ENCODE data around the gene MYH11.

Gene MYH11

DNA sequence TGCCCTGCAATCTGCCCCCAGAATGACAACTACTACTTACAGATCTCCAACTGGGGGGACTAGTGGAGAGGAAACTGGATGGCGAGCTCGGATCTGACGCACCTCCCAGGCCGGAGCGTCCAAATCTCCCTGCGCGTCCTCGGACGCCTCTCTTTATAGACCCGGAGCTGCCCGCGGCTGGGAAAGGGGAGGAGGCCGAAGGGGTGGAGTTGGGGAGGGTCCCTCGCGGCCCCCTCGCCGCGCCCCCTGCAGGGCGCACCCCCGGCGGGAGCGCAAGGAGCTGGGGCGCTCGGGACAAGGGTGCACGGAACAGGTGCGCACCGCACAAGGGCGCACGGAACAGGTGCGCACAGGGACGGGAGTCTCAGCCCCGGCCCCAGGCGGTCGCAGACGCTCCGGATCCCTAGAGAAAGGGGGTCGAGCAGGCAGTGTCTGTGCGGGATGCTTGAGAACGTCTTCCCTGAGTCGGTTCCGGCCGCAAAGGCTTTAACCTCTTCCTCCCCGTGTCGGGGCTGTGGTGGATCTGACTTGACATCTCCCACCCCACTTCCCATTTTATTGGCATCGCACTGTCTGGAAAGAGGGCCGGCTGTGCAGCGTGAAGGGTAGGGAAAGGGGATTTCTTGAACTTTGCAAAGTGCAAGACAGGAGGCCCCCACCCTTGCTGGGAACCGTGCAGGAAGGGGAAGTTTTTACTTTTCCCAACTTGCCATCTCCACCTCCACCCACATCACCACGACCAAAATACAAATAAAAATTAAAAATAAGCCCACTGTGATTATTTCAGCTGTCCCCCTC lies at the start of gene MYH11:
Gene MYH11 (minus strand): TSS at position 128 of the 798 bp plus-strand sequence. CDS start 18,776 bp downstream, outside the sequence.
- DNase-seq, result no peak

DNA sequence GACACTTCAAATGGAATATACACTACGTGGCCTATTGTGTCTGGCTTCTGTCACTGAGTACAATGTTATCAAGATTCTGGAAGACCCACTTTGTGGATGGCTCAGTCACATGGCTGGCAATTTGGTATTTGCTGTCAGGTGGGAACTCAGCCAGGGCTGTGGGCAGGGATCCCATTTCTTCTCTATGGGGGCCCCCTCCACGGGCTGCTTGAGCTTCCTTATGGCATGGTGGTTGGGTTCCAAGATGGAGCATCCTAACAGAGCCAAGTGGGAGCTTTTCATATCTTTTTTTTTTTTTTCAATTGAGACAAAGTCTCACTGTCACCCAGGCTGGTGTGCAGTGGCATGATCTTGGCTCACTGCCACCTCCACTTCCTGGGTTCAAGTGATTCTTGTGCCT lies 49.6 kb upstream of the MYH11 start:
- DNase-seq, result no peak

DNA sequence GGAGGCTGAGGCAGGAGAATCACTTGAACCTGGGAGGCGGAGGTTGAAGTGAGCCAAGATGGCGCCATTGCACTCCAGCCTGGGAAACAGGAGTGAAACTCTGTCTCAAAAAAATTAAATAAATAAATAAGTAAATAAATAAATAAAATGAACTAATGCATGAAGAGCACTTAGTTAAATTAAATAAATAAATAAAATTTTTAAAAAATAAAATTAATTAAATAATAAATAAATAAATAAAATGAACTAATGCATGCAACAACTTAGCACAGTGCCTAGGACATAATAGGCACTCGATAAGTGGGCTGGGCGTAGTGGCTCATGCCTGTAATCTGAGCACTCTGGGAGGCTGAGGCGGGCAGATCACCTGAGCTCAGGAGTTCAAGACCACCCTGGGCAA lies 47.1 kb upstream of the MYH11 start:
- DNase-seq, result no peak

DNA sequence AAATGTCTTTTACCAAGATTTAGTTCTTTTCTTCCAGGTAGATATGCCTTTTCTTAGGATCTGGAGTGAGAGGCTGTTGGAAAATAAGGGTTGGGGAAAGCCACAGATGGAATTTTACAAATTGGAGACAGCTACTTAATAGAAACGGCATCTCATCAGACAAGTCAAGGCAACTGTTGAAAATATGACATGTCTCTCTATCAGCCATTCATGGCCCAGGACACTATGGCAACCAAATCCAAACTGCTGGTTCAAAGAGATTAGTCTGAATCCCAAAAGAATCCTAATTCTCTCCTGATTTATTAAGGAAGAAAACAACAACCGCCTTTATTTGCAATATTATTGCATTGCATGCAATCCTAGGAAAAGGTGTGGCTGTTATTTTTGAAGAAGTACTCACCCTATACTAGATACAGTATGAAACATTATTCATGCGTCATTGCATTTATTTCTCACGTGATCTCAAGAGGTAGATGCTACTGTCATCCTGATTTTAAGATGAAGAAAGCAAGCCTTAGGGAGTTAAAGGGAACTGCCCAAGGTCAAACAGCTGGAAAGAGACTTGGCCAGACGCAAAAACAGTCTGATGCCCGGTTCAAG lies 44.2 kb upstream of the MYH11 start:
- DNase-seq, result no peak

DNA sequence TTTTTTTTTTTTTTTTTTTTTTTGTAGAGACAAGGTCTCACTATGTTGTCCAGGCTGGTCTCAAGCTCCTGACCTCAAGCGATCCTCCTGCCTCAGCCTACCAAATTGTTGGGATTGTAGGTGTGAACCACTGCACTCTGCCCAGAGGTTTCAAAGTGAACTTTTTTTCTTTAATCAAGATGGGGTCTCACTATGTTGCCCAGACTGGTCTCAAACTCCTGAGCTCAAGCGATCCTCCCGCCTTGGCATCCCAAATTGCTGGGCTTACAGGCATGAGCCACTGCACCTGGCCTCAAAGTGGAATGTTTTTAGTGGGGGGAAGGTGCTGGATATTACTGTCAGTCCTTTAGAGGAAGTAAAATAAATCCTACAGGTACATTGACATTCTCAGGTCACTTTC lies 43.5 kb upstream of the MYH11 start:
- DNase-seq, result no peak

DNA sequence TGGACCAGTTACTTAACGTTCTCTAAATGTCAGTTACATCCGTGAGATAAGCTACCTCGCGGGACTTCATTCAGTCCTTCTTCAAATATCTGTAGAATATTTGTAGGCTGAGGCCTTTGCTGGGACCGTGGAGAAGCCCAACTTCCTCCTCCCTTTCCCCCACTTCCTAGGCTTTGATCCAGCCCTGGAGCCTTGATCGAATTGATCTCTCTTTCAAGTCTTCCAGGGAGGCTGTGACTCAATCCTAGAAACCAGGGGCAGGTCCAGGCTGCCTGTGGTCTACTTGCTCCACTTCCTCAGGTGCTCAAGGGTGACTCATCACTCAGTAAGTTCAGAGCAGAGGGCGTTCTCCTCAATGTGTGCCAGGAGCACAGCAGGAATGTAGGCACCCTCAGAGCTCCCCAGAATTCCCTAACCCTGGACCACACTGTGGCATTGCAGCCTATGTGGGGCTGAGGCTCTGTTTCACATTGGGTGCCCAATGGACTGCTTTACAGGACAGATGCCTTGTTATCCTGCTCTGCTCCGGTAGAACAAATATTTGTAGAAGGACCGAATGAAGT lies 42.8 kb upstream of the MYH11 start:
- no peak for DNase-seq

DNA sequence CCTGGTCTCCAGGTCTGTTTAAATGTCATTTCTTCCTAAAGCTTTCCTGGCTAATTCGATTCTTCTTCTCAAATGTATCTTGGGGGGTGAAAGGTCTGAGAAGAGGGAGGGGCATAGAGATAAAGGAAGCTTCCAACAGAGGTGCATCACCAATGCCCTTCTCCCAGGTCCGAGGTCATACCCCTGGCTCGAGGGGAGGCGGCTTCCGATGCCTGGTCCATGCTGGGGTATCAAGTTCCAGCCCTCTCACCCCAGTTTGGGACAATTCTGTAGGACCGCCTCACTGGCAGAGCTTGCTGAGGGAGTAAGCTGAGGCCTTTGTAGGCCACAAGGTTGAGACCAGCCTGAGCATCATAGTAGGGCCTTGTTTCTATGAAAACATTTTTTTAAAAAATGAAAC lies 41.8 kb upstream of the MYH11 start:
- no peak for DNase-seq

DNA sequence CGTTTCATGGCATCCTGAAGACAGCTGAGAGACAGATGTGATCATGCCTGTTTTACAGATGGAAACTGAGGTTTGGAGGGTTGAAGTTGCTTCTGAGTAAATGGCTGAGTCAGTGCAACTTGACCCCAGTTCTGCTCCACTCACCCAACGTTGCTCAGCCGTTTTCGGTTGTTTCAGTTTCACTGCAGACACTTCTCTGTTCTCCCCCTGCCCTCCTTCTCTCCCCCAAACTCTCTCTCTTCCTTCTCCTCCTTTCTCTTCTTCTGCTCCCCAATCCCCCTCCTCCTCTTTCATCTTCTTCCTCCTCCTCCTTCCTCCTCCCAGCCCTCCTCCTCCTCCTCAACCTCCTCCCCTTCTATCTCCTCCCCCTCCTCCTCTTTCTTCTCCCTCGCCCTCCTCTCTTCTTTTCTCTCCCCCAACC lies 41.0 kb upstream of the MYH11 start:
- no peak for DNase-seq

DNA sequence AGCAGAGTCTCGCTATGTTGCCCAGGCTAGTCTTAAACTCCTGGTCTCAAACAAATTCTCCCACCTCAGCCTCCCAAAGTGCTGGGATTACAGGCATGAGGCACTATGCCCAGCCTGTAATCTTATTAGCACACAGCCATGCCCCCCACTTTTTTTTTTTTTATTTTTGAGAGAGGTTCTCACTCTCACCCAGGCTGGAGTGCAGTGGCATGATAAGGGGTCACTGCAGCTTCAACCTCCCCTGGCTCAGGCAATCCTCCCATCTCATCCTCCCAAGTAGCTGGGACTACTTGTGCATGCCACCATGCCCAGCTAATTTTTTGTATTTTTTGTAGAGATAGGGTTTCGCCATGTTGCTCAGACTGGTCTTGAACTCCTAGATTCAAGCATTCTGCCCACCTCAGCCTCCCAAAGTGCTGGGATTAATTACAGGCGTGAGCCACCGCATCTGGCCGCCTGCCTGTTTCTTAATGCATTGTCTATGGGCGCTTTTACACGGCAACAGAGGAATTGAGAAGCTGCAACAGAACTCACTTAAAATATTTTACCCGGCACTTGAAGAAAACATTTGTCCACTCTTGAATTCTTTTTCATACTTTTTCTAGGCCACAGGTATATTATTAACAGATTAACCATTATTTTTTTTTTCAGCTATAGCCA lies 40.4 kb upstream of the MYH11 start:
- DNase-seq, result no peak

DNA sequence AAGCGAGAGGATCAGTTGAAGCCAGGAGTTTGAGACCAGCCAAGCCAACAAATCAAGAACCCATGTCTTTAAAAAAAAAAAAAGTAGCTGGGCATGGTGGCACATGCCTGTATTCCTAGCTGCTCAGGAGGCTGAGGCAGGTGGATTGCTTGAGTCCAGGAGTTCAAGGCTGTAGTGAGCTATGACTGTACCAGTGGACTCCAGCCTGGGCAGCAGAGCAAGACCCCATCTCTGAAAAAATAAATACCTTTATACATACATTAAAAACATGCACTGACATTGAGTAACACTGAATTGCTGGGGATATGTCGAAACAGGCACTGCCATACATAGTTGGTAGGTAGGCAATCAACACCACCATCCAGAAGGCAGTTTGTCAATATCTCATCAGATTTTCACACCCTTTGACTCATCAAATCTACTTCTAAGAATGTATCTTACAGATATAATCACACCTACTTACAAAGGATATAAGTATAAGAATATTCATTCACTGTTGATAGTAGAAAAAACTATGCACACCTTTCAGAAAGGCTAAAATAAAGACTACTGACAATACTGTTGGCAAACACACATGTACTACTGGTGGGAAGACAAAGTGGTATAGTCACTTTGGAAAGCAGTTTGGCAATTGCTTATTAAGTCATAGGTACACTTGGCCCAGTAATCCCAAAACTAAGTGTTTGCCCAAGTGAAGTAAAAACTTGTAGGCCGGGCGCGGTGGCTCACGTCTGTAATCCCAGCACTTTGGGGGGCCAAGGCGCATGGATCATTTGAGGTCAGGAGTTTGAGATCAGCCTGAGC lies 37.9 kb upstream of the MYH11 start:
- no peak for DNase-seq

DNA sequence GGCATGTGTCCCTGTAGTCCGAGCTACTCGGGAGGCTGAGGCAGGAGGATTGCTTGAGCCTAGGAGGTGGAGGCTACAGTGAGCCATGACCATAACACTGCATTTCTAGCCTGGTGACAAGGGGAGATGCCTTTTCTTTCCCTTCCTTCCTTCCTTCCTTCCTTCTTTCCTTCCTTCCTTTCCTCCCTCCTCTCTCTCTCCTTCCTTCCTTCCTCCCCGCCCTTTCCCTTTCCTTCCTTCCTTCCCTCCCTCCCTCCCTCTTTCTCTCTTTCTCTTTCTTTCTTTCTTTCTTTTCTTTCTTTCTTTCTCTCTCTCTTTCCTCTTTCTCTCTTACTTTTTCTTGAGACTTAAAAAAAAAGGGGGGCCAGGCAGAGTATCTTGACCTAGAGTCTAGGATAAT lies 34.7 kb upstream of the MYH11 start:
- no peak for DNase-seq

DNA sequence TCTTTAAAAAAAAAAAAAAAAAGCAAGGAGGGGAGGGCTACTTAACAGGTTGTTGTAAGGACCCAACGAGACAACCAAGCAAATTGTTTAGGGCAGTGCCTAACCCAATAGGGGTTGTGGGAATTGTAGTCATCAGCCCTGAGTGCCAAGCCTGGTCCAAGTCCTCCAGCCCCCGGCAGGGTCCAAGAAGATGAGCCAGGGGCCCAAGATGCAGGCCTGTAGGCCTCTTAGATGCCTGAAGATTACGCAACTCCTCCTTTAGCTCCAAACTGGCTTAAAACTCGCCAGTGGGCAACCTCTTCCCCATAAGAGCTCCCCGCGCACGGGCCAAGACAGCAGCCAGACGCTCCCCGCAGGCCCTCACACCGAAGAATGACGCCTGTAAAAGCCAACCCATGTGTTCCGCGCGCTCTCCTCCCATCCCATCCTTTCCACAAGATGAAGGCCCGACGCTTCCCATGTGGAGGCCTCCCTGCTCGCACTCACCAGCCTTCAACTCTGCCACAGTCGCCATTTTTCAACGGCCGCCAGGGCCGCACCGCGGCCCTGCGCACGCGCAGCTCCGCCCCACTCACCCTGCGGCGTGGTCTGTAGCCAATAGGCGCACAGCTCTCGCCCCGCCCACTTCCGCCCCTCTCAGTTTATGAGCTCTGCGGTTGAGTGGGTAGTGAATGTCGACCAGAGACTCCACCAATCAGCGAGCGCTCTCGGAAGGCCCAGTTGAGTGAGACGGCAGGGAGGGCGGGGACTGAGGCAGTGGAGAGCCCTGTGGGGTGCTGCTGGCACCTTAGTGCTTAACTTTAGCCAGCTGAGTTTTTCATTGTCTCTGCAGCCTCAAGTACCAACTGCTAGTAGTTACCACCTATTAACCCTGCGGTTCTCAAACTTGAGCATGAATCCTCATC lies 31.5 kb upstream of the MYH11 start, which contains the start of gene CEP20:
Gene CEP20 (minus strand): TSS at position 532 of the 905 bp plus-strand sequence. CDS start 18 bp downstream, at position 514.
- peak; percentile 92 for DNase-seq

DNA sequence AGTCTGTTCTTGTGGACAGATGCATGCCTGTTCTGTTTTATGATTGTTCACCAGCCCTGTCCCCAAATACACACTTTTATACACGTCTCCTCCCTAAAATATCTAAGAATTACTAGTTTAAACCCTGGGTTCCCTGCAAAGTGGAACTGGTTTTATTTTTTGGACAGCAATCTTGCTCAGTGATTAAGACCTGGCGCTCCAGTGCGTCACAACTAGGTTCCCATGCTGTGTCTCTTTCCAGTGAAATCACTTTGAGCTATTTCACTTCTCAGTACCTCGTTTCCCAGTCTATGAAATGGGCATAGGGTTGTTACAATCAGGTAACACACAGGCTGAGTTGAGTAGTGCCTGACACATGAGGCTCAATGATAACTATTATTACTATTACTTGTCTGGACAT lies 30.5 kb upstream of the MYH11 start:
- DNase-seq, result no peak

DNA sequence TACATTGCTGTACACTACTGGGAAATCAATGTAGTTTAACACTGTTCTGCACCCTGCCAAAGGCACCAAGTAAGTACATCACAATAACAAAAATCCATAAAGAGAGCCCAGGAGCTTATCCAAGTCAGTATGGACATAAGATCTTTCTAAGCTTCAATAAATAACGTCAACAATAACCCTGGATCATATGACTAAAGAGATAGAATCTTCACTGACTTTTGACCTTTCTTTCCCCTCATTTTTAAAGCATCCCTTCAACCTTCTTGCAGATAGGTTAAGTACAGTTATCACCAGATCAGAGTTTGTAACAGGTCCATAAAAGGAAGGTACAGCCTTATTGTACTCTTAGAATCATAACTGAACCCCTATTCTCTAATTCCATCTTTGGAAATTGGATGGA lies 29.2 kb upstream of the MYH11 start:
- DNase-seq, result no peak

DNA sequence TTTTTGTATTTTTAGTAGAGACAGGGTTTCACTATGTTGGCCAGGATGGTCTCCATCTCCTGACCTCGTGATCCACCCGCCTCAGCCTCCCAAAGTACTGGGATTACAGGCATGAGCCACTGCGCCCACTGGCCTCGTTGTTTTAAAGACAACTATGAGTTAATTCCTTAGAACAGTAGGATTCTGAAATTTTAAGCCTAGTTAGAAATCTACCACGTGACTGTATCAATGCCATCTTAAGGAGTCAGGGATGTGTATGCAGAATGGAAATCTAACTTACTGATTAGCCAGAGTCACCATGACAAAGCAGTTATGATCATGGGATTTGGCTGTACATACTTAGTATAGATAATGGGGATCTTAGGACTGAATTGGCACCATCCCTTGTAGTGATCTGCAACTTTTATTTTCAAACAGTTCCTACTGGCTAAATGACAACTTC lies 28.8 kb upstream of the MYH11 start:
- no peak for DNase-seq

DNA sequence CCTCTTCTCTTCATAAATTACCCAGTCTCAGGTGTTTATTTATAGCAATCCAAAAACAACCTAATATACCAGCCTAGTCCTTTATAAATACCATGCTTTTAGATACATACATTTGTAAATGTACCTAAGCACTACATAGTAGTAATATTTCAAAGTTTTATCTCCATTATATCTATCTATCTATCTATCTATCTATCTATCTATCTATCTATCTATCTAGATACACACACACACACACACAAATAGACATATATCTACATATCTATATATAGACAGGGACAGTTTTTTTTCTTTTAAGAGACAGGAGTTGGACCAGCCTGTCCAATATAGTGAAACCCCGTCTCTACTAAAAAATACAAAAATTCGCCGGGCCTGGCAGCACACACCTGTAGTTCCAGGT lies 25.7 kb upstream of the MYH11 start:
- no peak for DNase-seq

DNA sequence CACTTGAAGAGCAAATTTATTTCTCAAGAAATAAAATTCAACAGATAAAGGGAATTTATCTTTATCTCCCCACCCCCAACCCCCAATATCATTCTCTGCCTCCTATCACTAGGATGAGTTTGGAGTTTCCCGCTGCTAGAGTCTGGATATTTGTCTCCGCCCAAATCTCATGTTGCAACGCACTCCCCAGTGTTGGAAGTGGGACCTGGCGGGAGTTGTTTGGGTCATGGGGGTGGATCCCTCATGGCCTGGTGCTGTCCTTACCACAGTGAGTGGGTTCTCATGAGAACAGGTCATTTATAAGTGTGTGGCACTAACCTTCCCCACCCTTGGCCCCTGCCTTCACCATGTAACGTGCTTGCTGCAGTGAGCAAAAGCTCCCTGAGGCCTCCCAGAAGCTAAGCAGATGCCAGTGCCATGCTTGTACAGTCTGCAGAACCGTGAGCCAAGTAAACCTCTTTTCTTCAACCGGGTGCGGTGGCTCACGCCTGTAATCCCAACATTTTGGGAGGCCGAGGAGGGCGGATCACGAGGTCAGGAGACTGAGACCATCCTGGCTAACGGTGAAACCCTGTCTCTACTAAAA lies 25.1 kb upstream of the MYH11 start:
- no peak for DNase-seq

DNA sequence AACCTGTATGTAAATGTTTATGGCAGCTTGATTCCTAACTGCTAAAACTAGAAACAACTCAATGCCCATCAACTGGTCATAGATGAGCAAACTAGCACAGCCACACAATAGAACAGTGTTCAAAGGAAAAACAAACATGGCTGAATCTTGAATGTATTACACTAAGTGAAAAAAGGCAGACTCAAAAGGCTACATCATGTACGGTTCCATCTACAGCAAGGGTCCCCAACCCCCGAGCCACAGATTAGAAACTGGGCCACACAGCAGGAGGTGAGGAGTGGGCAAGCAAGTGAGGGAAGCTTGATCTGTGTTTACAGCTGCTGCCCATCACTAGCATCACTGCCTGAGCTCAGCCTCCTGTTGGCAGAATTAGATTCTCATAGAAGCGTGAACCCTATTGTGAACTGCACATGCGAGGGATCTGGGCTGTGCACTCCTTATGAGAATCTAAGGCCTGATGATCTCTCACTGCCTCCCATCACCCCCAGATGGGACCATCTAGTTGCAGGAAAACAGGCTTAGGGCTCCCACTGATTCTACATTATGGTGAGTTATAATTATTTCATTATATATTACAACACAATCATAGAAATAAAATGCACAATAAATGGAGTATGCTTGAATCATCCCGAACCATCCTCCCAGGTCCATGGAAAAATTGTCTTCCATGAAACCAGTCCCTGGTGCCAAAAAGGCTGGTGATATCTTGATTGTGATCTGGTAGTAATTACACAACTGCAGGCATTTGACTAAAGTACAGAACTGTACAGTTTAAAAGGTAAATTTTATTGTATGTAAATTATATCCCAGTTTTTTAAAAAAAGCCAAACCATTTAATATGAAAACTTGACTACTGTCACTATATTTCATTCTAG lies 23.8 kb upstream of the MYH11 start:
- DNase-seq, result no peak

DNA sequence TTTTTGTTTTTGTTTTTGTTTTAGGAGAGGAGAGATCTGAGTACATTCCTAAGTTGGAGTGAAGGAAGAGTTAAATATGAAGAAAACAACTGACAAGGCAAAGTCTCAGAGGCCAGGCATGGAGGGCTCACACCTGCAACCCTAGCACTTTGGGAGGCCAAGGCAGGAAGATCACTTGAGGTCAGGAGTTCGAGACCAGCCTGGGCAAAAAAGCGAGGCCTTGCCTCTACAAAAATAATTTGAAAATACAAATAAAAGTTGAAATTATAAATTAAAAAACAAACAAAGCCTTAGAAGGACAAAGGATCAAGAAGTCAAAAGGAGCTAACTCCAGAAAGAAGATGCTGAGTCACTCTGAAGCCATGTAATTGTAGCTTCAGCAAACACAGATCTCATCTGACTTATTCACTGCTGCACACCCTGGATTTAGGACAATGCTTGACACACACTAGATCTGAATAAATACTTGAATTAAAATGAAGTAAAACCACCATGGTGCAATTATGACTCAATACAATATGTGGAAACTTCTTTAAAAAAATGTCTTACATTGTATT lies 22.5 kb upstream of the MYH11 start:
- no peak for DNase-seq

DNA sequence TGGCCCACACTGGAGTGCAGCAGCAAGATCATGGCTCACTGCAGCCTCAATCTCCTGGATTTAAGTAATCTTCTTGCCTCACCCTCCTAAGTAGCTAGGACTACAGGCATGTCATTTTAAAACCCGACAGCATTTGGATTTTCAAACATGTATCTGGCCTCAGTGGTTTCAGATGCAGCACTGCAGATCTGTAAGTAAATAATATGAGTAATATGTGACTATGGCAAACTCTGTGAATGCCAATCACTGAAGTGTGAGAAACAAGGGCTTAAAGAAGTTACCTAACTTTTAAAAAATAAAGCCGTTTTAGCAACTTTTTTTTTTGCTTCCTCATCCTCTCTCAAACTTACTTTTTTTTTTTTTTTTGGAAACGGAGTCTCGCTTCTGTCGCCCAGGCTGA lies 19.7 kb upstream of the MYH11 start:
- no peak for DNase-seq
